Fibroblast of the aortic adventitia (primary cell): ENCODE results near the gene TOX4. TPM values are rescaled to one million over a fixed set of nuclear protein-coding genes. Genes with fewer than 3 reads are reported as not detected.

Source experiments
- DNase-seq: peaks from one replicate; pipeline ENCODE4 v3.0.0-alpha.2; 2010; ENCODE audit warnings: low read depth
- H3K4me3 ChIP-seq: 2 replicates; pipeline ENCODE4 v1.5.1; 2011; ENCODE audit warnings: low read depth, mild to moderate bottlenecking, control low read depth, low read length, moderate library complexity
- total RNA-seq: library from RNA; depleted of rRNA; stranded (reverse); fragments of >200 nt; gene quantifications from 2 replicates; pipeline ENCODE4 v1.2.3, GENCODE V29; 2012; ENCODE audit warnings: low replicate concordance
- TF ChIP-seq, protein P1 (sequence below): IDR thresholded peaks from 2 replicates; pipeline ENCODE4 v1.5.1; 2011; ENCODE audit warnings: mild to moderate bottlenecking, low read length, control low read depth, inconsistent platforms; ENCODE audit not compliant: insufficient read depth

The TOX4 gene
- total RNA-seq, 1 donor: 37.2 TPM

DNA sequence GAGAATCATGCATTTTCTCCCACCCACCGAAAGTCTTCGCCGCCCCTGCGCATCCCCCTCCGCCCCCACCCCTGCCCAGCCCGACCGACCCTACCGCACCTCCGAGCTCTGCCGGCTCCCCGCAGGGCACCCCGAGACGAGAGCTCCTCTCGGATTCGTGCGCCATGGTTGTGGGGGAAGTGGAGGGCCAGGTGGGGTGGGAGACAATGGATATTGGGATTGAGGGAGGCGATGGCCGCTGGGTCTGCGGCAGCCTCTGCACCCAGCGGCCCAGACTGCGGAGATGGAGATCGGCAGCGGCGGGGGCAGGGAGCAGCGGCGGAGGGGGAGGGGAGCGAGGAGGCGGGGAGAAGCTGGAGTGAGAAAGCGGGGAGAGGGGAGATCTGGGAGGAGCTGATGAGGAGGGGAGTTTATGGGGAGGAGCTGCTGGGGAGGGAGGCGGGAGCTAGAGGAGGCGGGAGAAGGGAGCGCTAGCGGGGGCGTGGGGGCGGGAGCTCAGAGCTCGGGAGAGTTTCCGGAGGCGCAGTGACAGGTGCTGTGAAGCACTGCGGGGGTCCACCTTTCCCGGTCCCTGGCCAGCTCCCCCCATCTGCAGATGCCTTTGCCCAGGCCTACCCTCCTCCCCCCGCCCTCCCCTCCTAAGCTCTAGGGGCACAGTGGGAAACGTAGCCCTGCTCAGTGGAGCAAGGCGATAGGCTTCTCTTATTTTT lies 49.1 kb downstream of the TOX4 start, which contains the start of gene SALL2:
SALL2 (minus strand) TSS at position 385 of the 710 bp plus-strand sequence; CDS start at position 166, 219 bp downstream.
- H3K4me3 ChIP-seq: peak within 1 kb of the TSS; percentile 77
- TF ChIP-seq, protein P1, sequence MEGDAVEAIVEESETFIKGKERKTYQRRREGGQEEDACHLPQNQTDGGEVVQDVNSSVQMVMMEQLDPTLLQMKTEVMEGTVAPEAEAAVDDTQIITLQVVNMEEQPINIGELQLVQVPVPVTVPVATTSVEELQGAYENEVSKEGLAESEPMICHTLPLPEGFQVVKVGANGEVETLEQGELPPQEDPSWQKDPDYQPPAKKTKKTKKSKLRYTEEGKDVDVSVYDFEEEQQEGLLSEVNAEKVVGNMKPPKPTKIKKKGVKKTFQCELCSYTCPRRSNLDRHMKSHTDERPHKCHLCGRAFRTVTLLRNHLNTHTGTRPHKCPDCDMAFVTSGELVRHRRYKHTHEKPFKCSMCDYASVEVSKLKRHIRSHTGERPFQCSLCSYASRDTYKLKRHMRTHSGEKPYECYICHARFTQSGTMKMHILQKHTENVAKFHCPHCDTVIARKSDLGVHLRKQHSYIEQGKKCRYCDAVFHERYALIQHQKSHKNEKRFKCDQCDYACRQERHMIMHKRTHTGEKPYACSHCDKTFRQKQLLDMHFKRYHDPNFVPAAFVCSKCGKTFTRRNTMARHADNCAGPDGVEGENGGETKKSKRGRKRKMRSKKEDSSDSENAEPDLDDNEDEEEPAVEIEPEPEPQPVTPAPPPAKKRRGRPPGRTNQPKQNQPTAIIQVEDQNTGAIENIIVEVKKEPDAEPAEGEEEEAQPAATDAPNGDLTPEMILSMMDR: no peak
- peak; percentile 49 for DNase-seq

DNA sequence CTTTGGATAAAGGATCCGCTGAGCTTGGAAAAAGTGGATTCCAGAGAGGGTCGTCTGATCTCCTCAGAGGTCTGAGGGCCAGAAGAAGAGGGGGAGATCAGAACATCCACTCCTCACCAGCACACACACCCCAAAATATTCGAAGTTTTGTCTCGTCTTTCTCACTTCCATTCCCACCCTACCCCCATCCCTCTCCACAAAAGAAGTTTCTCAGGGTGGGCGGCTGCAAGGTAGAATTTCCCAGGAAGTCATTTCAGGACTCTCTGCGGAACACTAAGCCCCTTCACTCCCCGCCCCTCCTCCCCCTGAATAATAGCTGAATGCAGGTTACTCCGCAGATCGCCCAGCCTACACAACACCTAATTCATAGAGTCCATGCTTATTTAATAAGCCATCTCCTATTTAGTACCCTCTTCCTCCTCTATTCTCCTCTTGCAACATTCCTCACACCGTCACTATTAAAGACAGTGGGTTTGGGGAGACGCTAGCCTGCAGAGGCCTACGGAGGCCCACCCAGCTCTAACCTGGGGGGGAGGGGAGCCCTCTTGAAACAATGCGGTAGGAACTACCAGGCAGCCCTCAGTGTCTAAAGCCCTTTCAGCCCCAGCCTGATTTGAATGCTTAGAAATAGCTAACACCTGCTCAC lies 49.8 kb downstream of the TOX4 start:
- DNase-seq: no peak
- TF ChIP-seq, protein P1: no peak
- H3K4me3 ChIP-seq: peak overlapping the region; percentile 77

DNA sequence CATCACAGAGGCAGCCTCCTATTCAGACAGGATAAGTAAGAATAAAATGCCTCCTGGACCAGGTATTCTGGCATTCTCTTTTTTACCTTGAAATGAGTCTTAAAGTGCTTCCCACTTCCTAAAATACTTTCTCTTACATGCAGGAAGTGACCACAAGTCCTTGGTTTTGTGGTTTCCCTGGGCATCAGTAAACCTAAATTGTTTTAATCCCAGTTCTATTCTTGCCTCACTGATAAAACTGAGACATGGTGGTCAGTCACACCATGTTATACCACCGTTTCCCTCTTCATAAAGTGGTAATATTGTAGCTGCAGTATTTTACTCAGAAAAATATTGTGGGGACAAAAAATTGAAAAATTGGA lies 50.3 kb downstream of the TOX4 start:
- TF ChIP-seq, protein P1: no peak
- no peak for DNase-seq
- H3K4me3 ChIP-seq: no peak overlapping the region

DNA sequence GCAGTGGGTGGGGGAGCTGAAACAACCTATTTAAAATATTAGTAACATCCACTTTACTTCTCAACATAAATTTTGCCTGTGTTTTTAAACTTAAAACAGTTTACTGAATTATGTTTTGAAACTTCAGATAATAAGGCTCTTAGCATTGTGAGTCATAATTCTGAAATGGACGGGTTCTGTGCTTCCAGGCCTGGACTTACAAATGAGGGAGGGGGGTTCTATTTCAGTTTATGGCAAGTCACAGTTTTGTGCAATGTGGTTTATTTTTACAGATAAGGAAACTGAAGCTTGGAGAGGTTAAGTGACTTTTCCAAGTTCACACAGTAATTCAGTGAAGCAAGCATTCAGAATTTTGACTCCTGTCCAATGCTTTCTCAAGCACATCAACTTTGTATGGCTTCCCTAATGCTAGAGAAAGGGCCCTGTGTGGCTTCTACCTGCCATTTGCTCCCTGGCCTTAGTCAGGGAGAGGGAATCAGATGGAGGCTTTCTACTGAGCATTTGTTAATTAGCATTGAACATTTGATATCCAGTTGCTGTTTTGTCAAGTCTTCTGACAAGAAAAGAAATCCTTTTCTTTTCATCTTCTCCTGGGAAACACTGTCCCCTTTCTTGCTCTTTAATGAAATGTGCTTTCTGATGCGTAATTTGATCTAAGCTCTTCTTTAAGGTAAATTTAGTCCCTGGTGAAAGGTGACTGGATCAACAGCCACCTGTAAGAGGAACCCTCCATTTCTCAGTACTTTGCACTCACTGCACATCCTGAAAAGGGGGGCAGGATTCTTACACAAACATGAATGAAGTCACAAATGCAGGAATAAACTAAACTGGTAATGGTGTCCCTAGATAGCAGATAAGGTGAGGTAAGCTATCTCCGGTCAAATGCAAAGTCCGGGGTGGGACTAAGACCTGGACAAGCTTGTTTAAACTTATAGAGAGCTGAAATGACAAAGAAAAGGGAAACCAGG lies 51.7 kb downstream of the TOX4 start:
- no peak overlapping the region for H3K4me3 ChIP-seq
- peak; percentile 66 for DNase-seq
- TF ChIP-seq, protein P1: no peak

DNA sequence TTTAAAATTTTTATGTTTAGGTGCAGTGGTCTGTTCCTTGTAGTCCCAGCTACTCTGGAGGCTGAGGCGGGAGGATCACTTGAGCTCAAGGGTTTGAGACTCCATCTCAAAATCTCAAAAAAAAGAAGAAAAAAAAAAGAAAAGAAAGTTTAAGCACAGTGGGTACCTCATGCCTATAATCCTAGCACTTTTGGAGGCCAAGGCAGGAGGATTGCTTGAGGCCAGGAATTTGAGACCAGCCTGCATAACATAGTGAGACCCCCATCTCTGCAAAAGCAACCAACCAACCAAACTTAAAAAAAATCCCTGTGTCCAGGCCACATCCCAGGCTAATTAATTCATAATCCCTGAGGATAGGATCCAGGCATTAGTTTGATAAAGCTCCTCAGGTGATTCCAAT lies 52.5 kb downstream of the TOX4 start:
- DNase-seq: no peak
- TF ChIP-seq, protein P1: no peak
- no peak overlapping the region for H3K4me3 ChIP-seq

DNA sequence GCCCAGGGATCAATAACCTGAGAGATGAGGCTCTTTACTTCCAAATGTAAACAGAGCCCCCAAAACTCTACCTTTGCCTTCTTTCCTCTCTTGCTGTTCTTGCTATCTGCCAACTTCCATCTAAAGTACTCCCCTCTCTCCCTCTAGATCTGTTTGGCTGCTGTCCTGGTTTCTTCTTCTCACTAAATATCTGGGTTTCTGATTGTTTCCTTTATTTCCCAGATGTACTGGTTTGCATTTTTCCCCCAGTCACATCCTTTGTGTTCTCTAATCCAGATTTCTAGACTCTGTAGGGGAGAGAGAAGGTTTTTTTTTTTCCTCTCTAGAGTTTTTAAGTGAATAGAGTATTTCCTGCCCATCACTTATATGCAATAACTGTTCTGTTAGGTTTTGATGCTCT lies 56.3 kb downstream of the TOX4 start:
- DNase-seq: no peak
- TF ChIP-seq, protein P1: no peak

More for the DNA sequence above, 56.3 kb downstream of the TOX4 start:
- H3K4me3 ChIP-seq: no peak overlapping the region
